Upper lobe of right lung (tissue), 1 donor: Measurements from ENCODE around the gene RNF167. TPM values are rescaled to one million over a fixed set of nuclear protein-coding genes. Genes with fewer than 3 reads are reported as not detected.

Experiments used
- ATAC-seq: fragments of 200-7000 bp; cut with Tn5 transposase; one replicate; pipeline ENCODE4 v1.9.1; 2020; ENCODE audit warnings: mild to moderate bottlenecking, moderate library complexity
- DNase-seq: peaks from one replicate; pipeline ENCODE4 v3.0.0-alpha.2; 2020
- H3K27ac ChIP-seq: fragments of 200-600 bp; one replicate; pipeline ENCODE4 v1.8.0; 2022
- H3K27me3 ChIP-seq: fragments of 200-600 bp; one replicate; pipeline ENCODE4 v1.8.0; 2022; ENCODE audit warnings: mild to moderate bottlenecking
- H3K36me3 ChIP-seq: fragments of 200-600 bp; one replicate; pipeline ENCODE4 v1.8.0; 2022
- H3K4me1 ChIP-seq: fragments of 200-600 bp; one replicate; pipeline ENCODE4 v1.8.0; 2022
- H3K4me3 ChIP-seq: fragments of 200-600 bp; one replicate; pipeline ENCODE4 v1.8.0; 2022; ENCODE audit warnings: mild to moderate bottlenecking
- H3K9me3 ChIP-seq: fragments of 200-600 bp; one replicate; pipeline ENCODE4 v1.8.0; 2022
- intact Hi-C: fragments of 100-400 bp; cut with DNase I; formaldehyde crosslinking; loops from one replicate; pipeline ENCODE4 v1.11.0; 2022
- total RNA-seq: library from RNA; stranded (reverse); fragmentation: NEBNext Ultra II Directional; extraction: Animal tissue kit (Norgen Biotek cat#: 25700); gene quantifications from one replicate; pipeline ENCODE4 v1.2.1, GENCODE V29; 2021
- TF ChIP-seq, protein P1 (sequence below): fragments of 200-600 bp; IDR thresholded peaks from one replicate; pipeline ENCODE4 v1.8.0; 2022; ENCODE audit warnings: antibody characterized with exemption
- donor health status: DM: no; HTN: yes; CAD: no; lungs with severe emphysema.

RNF167 gene
- total RNA-seq, 1 donor from 2014 or later, result 92.9 TPM

DNA sequence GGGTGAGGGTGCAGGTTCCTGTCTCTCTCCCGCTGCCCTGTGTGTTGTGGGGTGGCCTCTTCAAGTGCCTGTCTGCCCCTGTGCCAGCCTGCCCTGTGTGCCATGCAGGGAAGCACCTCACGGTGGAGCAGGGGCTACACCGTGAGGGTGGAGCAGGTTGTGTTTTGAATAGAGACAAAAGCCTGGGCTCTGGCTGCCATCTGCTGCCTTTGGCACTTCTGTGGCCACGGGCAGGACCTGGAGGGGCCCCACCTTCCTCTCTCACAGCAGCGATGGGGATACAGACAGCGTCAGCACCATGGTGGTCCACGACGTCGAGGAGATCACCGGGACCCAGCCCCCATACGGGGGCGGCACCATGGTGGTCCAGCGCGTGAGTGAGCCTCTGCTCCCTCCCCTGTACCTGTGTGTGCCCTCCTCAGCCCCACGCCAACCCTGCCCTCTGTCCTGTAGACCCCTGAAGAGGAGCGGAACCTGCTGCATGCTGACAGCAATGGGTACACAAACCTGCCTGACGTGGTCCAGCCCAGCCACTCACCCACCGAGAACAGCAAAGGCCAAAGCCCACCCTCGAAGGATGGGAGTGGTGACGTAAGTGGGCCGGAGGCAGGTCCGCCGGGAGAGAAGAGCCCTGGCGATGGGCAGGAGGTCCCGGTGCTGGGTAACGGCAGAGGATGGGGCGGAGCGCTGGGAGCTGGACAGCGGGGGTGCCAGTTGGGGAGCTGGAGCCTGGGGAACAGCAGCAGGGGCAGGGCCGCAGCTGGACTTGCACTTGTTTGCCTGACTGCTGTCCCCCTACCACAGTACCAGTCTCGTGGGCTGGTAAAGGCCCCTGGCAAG is 46.1 kb upstream of the RNF167 start:
- Histone ChIP-seq H3K27ac (no peak overlapping the region), H3K36me3 (peaks cover 81% of the 10 kb centered on the region), H3K4me3 (no peak overlapping the region), H3K27me3 (no peaks in the 10 kb centered on the region), H3K4me1 (peaks cover 3% of the 10 kb centered on the region), H3K9me3 (no peaks in the 10 kb centered on the region)
- TF ChIP-seq, protein P1, sequence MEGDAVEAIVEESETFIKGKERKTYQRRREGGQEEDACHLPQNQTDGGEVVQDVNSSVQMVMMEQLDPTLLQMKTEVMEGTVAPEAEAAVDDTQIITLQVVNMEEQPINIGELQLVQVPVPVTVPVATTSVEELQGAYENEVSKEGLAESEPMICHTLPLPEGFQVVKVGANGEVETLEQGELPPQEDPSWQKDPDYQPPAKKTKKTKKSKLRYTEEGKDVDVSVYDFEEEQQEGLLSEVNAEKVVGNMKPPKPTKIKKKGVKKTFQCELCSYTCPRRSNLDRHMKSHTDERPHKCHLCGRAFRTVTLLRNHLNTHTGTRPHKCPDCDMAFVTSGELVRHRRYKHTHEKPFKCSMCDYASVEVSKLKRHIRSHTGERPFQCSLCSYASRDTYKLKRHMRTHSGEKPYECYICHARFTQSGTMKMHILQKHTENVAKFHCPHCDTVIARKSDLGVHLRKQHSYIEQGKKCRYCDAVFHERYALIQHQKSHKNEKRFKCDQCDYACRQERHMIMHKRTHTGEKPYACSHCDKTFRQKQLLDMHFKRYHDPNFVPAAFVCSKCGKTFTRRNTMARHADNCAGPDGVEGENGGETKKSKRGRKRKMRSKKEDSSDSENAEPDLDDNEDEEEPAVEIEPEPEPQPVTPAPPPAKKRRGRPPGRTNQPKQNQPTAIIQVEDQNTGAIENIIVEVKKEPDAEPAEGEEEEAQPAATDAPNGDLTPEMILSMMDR, result no peak
- no peak for ATAC-seq
- intact Hi-C loops, result no loop called here
- DNase-seq, result no peak

DNA sequence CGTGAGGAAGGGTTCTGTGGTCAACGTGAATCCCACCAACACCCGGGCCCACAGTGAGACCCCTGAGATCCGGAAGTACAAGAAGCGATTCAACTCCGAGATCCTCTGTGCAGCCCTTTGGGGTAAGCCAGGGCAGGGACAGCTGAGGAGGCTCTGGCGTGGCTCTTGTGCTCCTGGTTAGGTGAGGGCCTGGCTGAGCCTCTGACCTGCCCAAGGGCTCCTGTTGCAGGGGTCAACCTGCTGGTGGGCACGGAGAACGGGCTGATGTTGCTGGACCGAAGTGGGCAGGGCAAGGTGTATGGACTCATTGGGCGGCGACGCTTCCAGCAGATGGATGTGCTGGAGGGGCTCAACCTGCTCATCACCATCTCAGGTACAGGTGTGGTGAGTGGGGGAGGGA is 44.9 kb upstream of the RNF167 start:
- ATAC-seq (no peak), DNase-seq (no peak)
- TF ChIP-seq, protein P1, result no peak
- H3K9me3 ChIP-seq, result no peaks in the 10 kb centered on the region
- H3K4me1 ChIP-seq, result peaks cover 6% of the 10 kb centered on the region
- H3K27ac ChIP-seq, result no peak overlapping the region
- intact Hi-C loops, result no loop called here
- H3K4me3 ChIP-seq, result no peak overlapping the region
- H3K36me3 ChIP-seq, result peaks cover 71% of the 10 kb centered on the region
- peaks cover 4% of the 10 kb centered on the region for H3K27me3 ChIP-seq

DNA sequence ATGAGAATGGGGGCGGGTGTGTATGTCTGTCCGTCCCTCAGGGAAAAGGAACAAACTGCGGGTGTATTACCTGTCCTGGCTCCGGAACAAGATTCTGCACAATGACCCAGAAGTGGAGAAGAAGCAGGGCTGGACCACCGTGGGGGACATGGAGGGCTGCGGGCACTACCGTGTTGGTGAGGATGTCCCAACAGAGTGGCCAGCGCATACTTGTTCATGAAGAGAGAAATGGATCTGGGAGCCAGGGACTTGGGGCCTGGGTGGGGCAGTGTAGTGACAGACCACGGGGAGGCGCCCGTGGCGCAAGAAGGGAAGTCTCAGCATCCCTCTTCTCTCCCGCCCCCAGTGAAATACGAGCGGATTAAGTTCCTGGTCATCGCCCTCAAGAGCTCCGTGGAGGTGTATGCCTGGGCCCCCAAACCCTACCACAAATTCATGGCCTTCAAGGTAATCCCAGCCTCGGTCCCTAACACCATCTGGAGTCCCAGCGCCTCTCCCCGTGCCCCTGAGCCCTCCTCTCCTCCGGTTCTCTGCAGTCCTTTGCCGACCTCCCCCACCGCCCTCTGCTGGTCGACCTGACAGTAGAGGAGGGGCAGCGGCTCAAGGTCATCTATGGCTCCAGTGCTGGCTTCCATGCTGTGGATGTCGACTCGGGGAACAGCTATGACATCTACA is 44.3 kb upstream of the RNF167 start:
- Histone ChIP-seq H3K4me3 (no peak overlapping the region), H3K9me3 (no peaks in the 10 kb centered on the region), H3K27ac (no peak overlapping the region), H3K4me1 (peaks cover 6% of the 10 kb centered on the region), H3K36me3 (peaks cover 65% of the 10 kb centered on the region), H3K27me3 (peaks cover 6% of the 10 kb centered on the region)
- ATAC-seq, result no peak
- intact Hi-C loops, result no loop called here
- TF ChIP-seq, protein P1, result no peak
- no peak for DNase-seq

DNA sequence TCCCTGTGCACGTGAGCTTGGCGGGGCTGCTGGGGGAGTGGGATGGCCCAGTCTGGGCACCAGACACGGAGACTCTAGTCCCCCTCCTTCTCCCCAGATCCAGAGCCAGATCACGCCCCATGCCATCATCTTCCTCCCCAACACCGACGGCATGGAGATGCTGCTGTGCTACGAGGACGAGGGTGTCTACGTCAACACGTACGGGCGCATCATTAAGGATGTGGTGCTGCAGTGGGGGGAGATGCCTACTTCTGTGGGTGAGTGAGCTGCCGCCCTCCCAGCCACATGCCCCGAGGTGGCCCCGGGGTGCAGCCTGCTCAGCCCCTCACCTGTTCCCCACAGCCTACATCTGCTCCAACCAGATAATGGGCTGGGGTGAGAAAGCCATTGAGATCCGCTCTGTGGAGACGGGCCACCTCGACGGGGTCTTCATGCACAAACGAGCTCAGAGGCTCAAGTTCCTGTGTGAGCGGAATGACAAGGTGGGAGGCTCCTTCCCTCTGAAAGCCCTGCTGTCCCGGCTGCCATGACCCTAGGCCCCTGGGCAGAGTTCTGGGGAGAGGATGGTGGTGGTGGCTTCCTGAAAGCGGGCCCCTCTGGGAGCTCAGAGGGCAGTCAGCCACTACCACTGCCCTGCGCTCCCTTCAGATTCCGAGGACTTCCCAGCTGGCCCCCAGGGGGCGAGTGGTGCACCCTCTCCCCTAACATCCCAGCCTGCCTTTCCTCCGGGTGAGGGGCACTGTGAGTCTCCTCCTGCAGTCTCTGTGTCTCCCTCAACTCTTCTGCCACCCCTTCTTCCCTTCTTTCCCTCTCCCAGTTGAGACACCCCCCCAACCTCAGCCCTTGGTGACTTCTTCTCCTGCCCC is 43.5 kb upstream of the RNF167 start:
- H3K9me3 ChIP-seq, result no peaks in the 10 kb centered on the region
- intact Hi-C loops, result no loop called here
- TF ChIP-seq, protein P1, result no peak
- H3K27me3 ChIP-seq, result peaks cover 6% of the 10 kb centered on the region
- ATAC-seq, result no peak
- peaks cover 57% of the 10 kb centered on the region for H3K36me3 ChIP-seq
- no peak overlapping the region for H3K27ac ChIP-seq
- peaks cover 9% of the 10 kb centered on the region for H3K4me1 ChIP-seq
- no peak overlapping the region for H3K4me3 ChIP-seq
- no peak for DNase-seq

DNA sequence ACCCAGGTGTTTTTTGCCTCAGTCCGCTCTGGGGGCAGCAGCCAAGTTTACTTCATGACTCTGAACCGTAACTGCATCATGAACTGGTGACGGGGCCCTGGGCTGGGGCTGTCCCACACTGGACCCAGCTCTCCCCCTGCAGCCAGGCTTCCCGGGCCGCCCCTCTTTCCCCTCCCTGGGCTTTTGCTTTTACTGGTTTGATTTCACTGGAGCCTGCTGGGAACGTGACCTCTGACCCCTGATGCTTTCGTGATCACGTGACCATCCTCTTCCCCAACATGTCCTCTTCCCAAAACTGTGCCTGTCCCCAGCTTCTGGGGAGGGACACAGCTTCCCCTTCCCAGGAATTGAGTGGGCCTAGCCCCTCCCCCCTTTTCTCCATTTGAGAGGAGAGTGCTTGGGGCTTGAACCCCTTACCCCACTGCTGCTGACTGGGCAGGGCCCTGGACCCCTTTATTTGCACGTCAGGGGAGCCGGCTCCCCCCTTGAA is 42.8 kb upstream of the RNF167 start:
- Histone ChIP-seq H3K27me3 (peaks cover 6% of the 10 kb centered on the region), H3K4me1 (peaks cover 9% of the 10 kb centered on the region), H3K9me3 (no peaks in the 10 kb centered on the region), H3K27ac (no peak overlapping the region), H3K4me3 (no peak overlapping the region), H3K36me3 (peaks cover 50% of the 10 kb centered on the region)
- ATAC-seq (no peak), DNase-seq (no peak)
- intact Hi-C loops, result no loop called here
- TF ChIP-seq, protein P1, result no peak
